GM23338 (cell line): ENCODE data around the gene EXO1.

Source experiments
- CREB1 ChIP-seq: fragments of 250-450 bp; sonication (Bioruptor Pico); IDR thresholded peaks from 2 replicates; pipeline ENCODE4 v1.5.0; 2020; ENCODE audit warnings: low read depth, mild to moderate bottlenecking, moderate library complexity
- CTCF ChIP-seq, 2 experiments: fragments of 200-600 bp in 1 of 2; sonication (generic) in 1 of 2; conservative IDR thresholded peaks; 2 replicates each; pipeline versions ENCODE4 v1.5.1 to v1.6.1; 2016 to 2017; ENCODE audit warnings: antibody characterized with exemption in 2 of 2, low read depth in 2 of 2, mild to moderate bottlenecking in 2 of 2, moderate library complexity in 1 of 2
- ETS1 ChIP-seq: IDR thresholded peaks from 2 replicates; pipeline ENCODE4 v1.6.1; 2016; ENCODE audit warnings: antibody characterized with exemption
- EZH2 ChIP-seq: fragments of 200-600 bp; sonication (generic); IDR thresholded peaks from one replicate; pipeline ENCODE4 v1.8.0; 2017; ENCODE audit warnings: antibody characterized with exemption, mild to moderate bottlenecking, low read depth; ENCODE audit not compliant: unreplicated experiment
- EZH2phosphoT487 ChIP-seq: fragments of 200-600 bp; sonication (generic); IDR thresholded peaks from one replicate; pipeline ENCODE4 v1.8.1; 2018; ENCODE audit warnings: antibody characterized with exemption; ENCODE audit not compliant: unreplicated experiment
- JUNB ChIP-seq: IDR thresholded peaks from one replicate; pipeline ENCODE4 v1.6.1; 2016; ENCODE audit warnings: antibody characterized with exemption; ENCODE audit not compliant: unreplicated experiment
- NANOG ChIP-seq: IDR thresholded peaks from 2 replicates; pipeline ENCODE4 v1.6.1; 2016; ENCODE audit warnings: antibody characterized with exemption, borderline replicate concordance
- POLR2AphosphoS5 ChIP-seq: IDR thresholded peaks from 2 replicates; pipeline ENCODE4 v1.6.1; 2016; ENCODE audit warnings: antibody characterized with exemption, low read depth
- REST ChIP-seq: IDR thresholded peaks from one replicate; pipeline ENCODE4 v1.6.1; 2018; ENCODE audit warnings: antibody characterized with exemption; ENCODE audit not compliant: unreplicated experiment
- STAT1 ChIP-seq: IDR thresholded peaks from one replicate; pipeline ENCODE4 v1.6.1; 2016; ENCODE audit warnings: antibody characterized with exemption; ENCODE audit not compliant: unreplicated experiment
- ZNF114 ChIP-seq: fragments of 250-450 bp; sonication (Bioruptor Pico); IDR thresholded peaks from 2 replicates; pipeline ENCODE4 v1.5.0; 2020; ENCODE audit warnings: mild to moderate bottlenecking, moderate library complexity
- ZNF462 ChIP-seq: fragments of 250-450 bp; sonication (Bioruptor Pico); IDR thresholded peaks from 2 replicates; pipeline ENCODE4 v1.5.0; 2020; ENCODE audit warnings: mild to moderate bottlenecking, moderate library complexity

- TF ChIP-seq EZH2 = no peak
- peak; percentile 68 to 71 for TF ChIP-seq CTCF (conservative IDR thresholded peaks at IDR 0.05; ENCODE audit: low read depth in 2 of 2)
- TF ChIP-seq ETS1 = no peak
- TF ChIP-seq JUNB = no peak
- no peak for TF ChIP-seq POLR2AphosphoS5
- no peak for TF ChIP-seq REST
- TF ChIP-seq ZNF462 (CRISPR knock-in tag) = no peak
- no peak for TF ChIP-seq EZH2phosphoT487
- no peak for TF ChIP-seq CREB1 (CRISPR knock-in tag)
- TF ChIP-seq STAT1 = no peak
- TF ChIP-seq NANOG = no peak
- no peak for TF ChIP-seq ZNF114 (CRISPR knock-in tag)
Observed at GRCh38 chr1:241834733-241835377, 13.1 kb upstream of the EXO1 start.
